ENCODE data around the gene RBFOX1. TPM values are rescaled to one million over a fixed set of nuclear protein-coding genes. Genes with fewer than 3 reads are reported as not detected.

Gene RBFOX1
- total RNA-seq, 1 donor from 2014 or later = 0.69 TPM

DNA sequence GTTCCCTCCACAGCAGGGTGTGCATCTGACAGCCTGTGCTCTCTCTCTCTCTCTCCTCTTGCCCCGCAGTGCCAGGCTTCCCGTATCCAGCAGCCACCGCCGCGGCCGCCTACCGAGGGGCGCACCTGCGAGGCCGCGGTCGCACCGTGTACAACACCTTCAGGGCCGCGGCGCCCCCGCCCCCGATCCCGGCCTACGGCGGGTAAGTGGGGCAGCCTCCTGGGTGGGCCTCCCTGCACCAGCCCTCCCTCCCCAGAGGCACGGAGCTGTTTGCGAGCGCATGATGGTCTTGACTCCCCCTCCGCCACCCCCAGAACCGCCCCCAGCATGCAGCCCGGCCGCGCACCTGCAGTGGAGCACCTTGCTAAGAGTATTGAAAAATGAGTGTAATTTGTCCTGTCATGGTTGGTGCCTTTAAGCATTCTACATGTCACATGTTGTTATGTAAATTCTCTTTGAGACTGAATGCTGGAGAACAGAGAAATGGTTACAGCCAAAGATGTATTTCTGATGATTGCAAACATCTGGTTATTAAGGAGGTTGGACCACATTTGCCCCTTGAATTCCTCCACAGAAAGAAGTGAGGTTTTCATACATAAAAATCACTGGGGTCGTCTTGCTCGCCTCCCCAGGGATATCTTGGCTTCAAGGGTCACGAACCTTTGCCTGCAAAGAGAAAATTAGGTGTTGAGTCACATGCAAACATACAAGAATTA, 321.3 kb downstream of the RBFOX1 start:
- Mint-ChIP-seq H3K36me3 (ENCODE audit: low read depth, unreplicated experiment) (no peaks in the 10 kb centered on the region), H3K27me3 (ENCODE audit: unreplicated experiment) (peaks cover 1% of the 10 kb centered on the region), H3K4me1 (ENCODE audit: unreplicated experiment) (peaks cover 7% of the 10 kb centered on the region), H3K27ac (ENCODE audit: unreplicated experiment) (no peak overlapping the region), H3K4me3 (ENCODE audit: unreplicated experiment) (no peak overlapping the region), H3K9me3 (ENCODE audit: unreplicated experiment) (no peaks in the 10 kb centered on the region)
- no peak for DNase-seq (ENCODE audit: low spot score)
- TF ChIP-seq, protein P1, sequence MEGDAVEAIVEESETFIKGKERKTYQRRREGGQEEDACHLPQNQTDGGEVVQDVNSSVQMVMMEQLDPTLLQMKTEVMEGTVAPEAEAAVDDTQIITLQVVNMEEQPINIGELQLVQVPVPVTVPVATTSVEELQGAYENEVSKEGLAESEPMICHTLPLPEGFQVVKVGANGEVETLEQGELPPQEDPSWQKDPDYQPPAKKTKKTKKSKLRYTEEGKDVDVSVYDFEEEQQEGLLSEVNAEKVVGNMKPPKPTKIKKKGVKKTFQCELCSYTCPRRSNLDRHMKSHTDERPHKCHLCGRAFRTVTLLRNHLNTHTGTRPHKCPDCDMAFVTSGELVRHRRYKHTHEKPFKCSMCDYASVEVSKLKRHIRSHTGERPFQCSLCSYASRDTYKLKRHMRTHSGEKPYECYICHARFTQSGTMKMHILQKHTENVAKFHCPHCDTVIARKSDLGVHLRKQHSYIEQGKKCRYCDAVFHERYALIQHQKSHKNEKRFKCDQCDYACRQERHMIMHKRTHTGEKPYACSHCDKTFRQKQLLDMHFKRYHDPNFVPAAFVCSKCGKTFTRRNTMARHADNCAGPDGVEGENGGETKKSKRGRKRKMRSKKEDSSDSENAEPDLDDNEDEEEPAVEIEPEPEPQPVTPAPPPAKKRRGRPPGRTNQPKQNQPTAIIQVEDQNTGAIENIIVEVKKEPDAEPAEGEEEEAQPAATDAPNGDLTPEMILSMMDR (IDR thresholded peaks at IDR 0.05; ENCODE audit: unreplicated experiment) = no peak

- Mint-ChIP-seq H3K4me3 (ENCODE audit: unreplicated experiment) (no peak overlapping the region), H3K27me3 (ENCODE audit: unreplicated experiment) (no peaks in the 10 kb centered on the region), H3K27ac (ENCODE audit: unreplicated experiment) (no peak overlapping the region), H3K9me3 (ENCODE audit: unreplicated experiment) (no peaks in the 10 kb centered on the region), H3K4me1 (ENCODE audit: unreplicated experiment) (no peaks in the 10 kb centered on the region), H3K36me3 (ENCODE audit: low read depth, unreplicated experiment) (no peaks in the 10 kb centered on the region)
- DNase-seq (ENCODE audit: low spot score) = no peak
- TF ChIP-seq, protein P1 (IDR thresholded peaks at IDR 0.05; ENCODE audit: unreplicated experiment) = no peak
These were observed 343.0 kb downstream of the RBFOX1 start for GRCh38 chr16:7675628-7676027.

DNA sequence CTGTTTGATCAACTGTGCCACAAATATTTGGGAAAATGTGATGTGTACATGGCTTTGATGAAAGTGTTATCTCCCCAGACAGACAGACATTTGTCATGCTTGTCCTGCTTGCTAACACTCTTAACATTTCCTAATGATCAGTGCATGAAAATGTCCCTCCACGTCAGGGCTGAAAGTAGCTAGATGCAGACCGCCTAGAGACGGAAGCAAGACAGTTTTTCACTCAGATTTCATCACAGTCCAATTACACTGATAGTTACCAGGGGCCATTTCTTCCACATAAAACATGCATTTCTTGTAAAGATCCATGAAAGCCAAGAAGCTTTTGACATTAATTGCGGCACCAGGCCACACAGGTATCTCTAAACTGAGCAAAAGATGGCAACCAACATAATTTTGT, 347.7 kb downstream of the RBFOX1 start:
- H3K36me3 Mint-ChIP-seq (ENCODE audit: low read depth, unreplicated experiment) = no peaks in the 10 kb centered on the region
- no peak overlapping the region for H3K4me3 Mint-ChIP-seq (ENCODE audit: unreplicated experiment)
- H3K9me3 Mint-ChIP-seq (ENCODE audit: unreplicated experiment) = no peaks in the 10 kb centered on the region
- H3K27me3 Mint-ChIP-seq (ENCODE audit: unreplicated experiment) = no peaks in the 10 kb centered on the region
- no peak overlapping the region for H3K27ac Mint-ChIP-seq (ENCODE audit: unreplicated experiment)
- no peak for DNase-seq (ENCODE audit: low spot score)
- H3K4me1 Mint-ChIP-seq (ENCODE audit: unreplicated experiment) = no peaks in the 10 kb centered on the region
- TF ChIP-seq, protein P1 (IDR thresholded peaks at IDR 0.05; ENCODE audit: unreplicated experiment) = no peak

DNA sequence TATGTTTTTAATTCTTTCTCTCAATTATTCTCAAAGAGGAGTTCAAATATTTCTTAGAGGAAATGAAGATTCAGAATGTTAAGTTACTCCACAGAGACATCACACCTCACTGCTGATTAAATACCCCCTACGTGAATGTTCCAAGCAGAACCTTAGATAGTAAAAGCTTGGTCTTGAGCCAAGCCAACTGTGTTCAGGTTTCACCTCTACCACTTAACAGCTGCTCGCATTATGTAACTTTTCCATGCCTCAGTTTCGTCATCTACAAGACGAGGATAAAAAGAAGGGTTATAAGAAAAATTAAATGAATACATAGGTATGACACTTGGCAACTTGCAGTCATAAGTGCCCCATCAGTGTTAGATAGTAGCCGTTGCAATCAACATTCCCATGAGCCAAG, 356.2 kb downstream of the RBFOX1 start:
- Mint-ChIP-seq H3K27ac (ENCODE audit: unreplicated experiment) (no peak overlapping the region), H3K9me3 (ENCODE audit: unreplicated experiment) (no peaks in the 10 kb centered on the region), H3K4me3 (ENCODE audit: unreplicated experiment) (no peak overlapping the region)

GRCh38 chr16:7689234-7689633, 356.6 kb downstream of the RBFOX1 start:
- Mint-ChIP-seq H3K9me3 (ENCODE audit: unreplicated experiment) (no peaks in the 10 kb centered on the region), H3K27me3 (ENCODE audit: unreplicated experiment) (peaks cover 2% of the 10 kb centered on the region), H3K4me3 (ENCODE audit: unreplicated experiment) (no peak overlapping the region), H3K36me3 (ENCODE audit: low read depth, unreplicated experiment) (no peaks in the 10 kb centered on the region), H3K27ac (ENCODE audit: unreplicated experiment) (no peak overlapping the region), H3K4me1 (ENCODE audit: unreplicated experiment) (no peaks in the 10 kb centered on the region)
- no peak for DNase-seq (ENCODE audit: low spot score)
- TF ChIP-seq, protein P1 (IDR thresholded peaks at IDR 0.05; ENCODE audit: unreplicated experiment) = no peak

More for the DNA sequence above, 356.2 kb downstream of the RBFOX1 start:
- no peak for DNase-seq (ENCODE audit: low spot score)
- Mint-ChIP-seq H3K36me3 (ENCODE audit: low read depth, unreplicated experiment) (no peaks in the 10 kb centered on the region), H3K27me3 (ENCODE audit: unreplicated experiment) (peaks cover 2% of the 10 kb centered on the region), H3K4me1 (ENCODE audit: unreplicated experiment) (no peaks in the 10 kb centered on the region)
- TF ChIP-seq, protein P1 (IDR thresholded peaks at IDR 0.05; ENCODE audit: unreplicated experiment) = no peak

Measured in endothelial cell (in vitro differentiated cells).